OCI-M1 (cell line): ENCODE measurements around the gene ME3.

Source experiments
- DNase-seq: peaks from one replicate; lab custom pipeline; 2025; lab: John Stamatoyannopoulos, UW

ME3 gene

GRCh38 chr11:86672007-86672621, at the start of gene ME3:
Gene ME3, minus strand, starts transcription at chr11:86672616.
- peak; percentile 96 for DNase-seq

GRCh38 chr11:86722006-86722405, 49.6 kb upstream of the ME3 start:
- DNase-seq = no peak

- no peak for DNase-seq
These were observed 48.1 kb upstream of the ME3 start for GRCh38 chr11:86720546-86720945.

- DNase-seq = no peak
These were observed 47.5 kb upstream of the ME3 start for GRCh38 chr11:86719781-86720463.

GRCh38 chr11:86718999-86719398, 46.6 kb upstream of the ME3 start:
- no peak for DNase-seq

GRCh38 chr11:86718521-86718920, 46.1 kb upstream of the ME3 start:
- DNase-seq = no peak

GRCh38 chr11:86717817-86718501, 45.5 kb upstream of the ME3 start:
- no peak for DNase-seq

GRCh38 chr11:86715611-86716010, 43.2 kb upstream of the ME3 start:
- DNase-seq = no peak

- no peak for DNase-seq
These were observed 41.1 kb upstream of the ME3 start for GRCh38 chr11:86713552-86713951.

GRCh38 chr11:86710936-86711335, 38.5 kb upstream of the ME3 start:
- DNase-seq = no peak

- no peak for DNase-seq
These were observed 36.3 kb upstream of the ME3 start for GRCh38 chr11:86708669-86709068.

- DNase-seq = peak; percentile 84
These were observed 34.1 kb upstream of the ME3 start for GRCh38 chr11:86706338-86707131.

- peak; percentile 52 for DNase-seq
These were observed 32.3 kb upstream of the ME3 start for GRCh38 chr11:86704710-86705109.

- peak; percentile 54 for DNase-seq
These were observed 31.6 kb upstream of the ME3 start for GRCh38 chr11:86703987-86704386.

GRCh38 chr11:86702220-86702983, 30.0 kb upstream of the ME3 start:
- peak; percentile 48 for DNase-seq

GRCh38 chr11:86699040-86699791, 26.8 kb upstream of the ME3 start:
- no peak for DNase-seq

- no peak for DNase-seq
These were observed 26.2 kb upstream of the ME3 start for GRCh38 chr11:86698639-86699038.

- DNase-seq = no peak
These were observed 24.0 kb upstream of the ME3 start for GRCh38 chr11:86696451-86696850.

GRCh38 chr11:86696004-86696403, 23.6 kb upstream of the ME3 start:
- no peak for DNase-seq

- no peak for DNase-seq
These were observed 23.0 kb upstream of the ME3 start for GRCh38 chr11:86695373-86695772.

- DNase-seq = no peak
These were observed 21.1 kb upstream of the ME3 start for GRCh38 chr11:86693518-86693917.
